B cell (primary cell): ENCODE results near the gene PRDX3. TPM values are rescaled to one million over a fixed set of nuclear protein-coding genes. Genes with fewer than 3 reads are reported as not detected.
"Not testable (repeated sequence)": the region's sequence is repeated elsewhere in the genome, so short reads cannot be mapped to it uniquely, and the experiment has no call there.

Experiments
- ATAC-seq: fragments of 200-7000 bp; cut with Tn5 transposase; one replicate; pipeline ENCODE4 v1.10.0; 2021; ENCODE audit warnings: low read depth, mild to moderate bottlenecking, moderate number of reproducible peaks, moderate library complexity
- CTCF ChIA-PET: fragments of 350-600 bp; sonication (Branson Sonifier 250); formaldehyde crosslinking; loops from one replicate; lab custom pipeline; 2021; ENCODE audit warnings: antibody characterized with exemption, inconsistent platforms; lab: Charles Lee
- POLR2A ChIA-PET: fragments of 350-600 bp; sonication (Branson Sonifier 250); formaldehyde crosslinking; loops from one replicate; lab custom pipeline; 2021; ENCODE audit warnings: antibody characterized with exemption; lab: Charles Lee
- DNase-seq: peaks from one replicate; pipeline ENCODE4 v3.0.0; 2013
- H2AFZ ChIP-seq: 2 replicates; pipeline ENCODE4 v1.6.1; 2012; ENCODE audit warnings: mild to moderate bottlenecking, low read depth, low read length; ENCODE audit not compliant: insufficient read depth, poor library complexity, severe bottlenecking
- H3K27ac ChIP-seq, 2 donors: 1 replicate in 1 of 2; 2 replicates in 1 of 2; pipeline ENCODE4 v1.5.1; 2012 to 2013; ENCODE audit warnings: low read length in 2 of 2, mild to moderate bottlenecking in 2 of 2, moderate library complexity in 1 of 2
- H3K27me3 ChIP-seq, 4 experiments: fragments of 200-600 bp in 1 of 4; sonication (generic) in 1 of 4; replicated peaks in 1 of 4; 1 replicate in 2 of 4; 2 replicates in 2 of 4; pipeline versions ENCODE4 v1.6.1 to v1.7.0; 2013 to 2016; ENCODE audit warnings: low read length in 3 of 4, mild to moderate bottlenecking in 2 of 4, mixed read lengths in 1 of 4, moderate library complexity in 1 of 4; ENCODE audit not compliant: insufficient read depth in 4 of 4, control insufficient read depth in 3 of 4; ENCODE audit errors: control extremely low read depth in 1 of 4
- H3K36me3 ChIP-seq, 2 experiments: replicated peaks in 1 of 2; 1 replicate in 1 of 2; 2 replicates in 1 of 2; pipeline versions ENCODE4 v1.6.1 to v1.7.1; 2013; ENCODE audit warnings: low read length in 1 of 2; ENCODE audit not compliant: insufficient read depth in 2 of 2, control insufficient read depth in 1 of 2; ENCODE audit errors: control extremely low read depth in 1 of 2, extremely low read depth in 1 of 2
- H3K4me1 ChIP-seq, 2 donors: fragments of 200-600 bp in 1 of 2; sonication (generic) in 1 of 2; 1 replicate in 1 of 2; 2 replicates in 1 of 2; pipeline versions ENCODE4 v1.5.1 to v1.6.1; 2013 to 2017; ENCODE audit warnings: low read length in 2 of 2; ENCODE audit not compliant: control insufficient read depth in 2 of 2, insufficient read depth in 2 of 2
- H3K4me2 ChIP-seq: replicated peaks from 2 replicates; pipeline ENCODE3; 2012; ENCODE audit warnings: mild to moderate bottlenecking, low read depth, low read length; ENCODE audit not compliant: poor library complexity, severe bottlenecking
- H3K4me3 ChIP-seq, 5 experiments: fragments of 200-600 bp in 1 of 5; sonication (generic) in 1 of 5; 1 replicate in 3 of 5; 2 replicates in 2 of 5; pipeline versions ENCODE4 v1.5.1 to v1.7.0; 2011 to 2016; ENCODE audit warnings: low read length in 4 of 5, mild to moderate bottlenecking in 4 of 5, low read depth in 2 of 5, control low read depth in 1 of 5, moderate library complexity in 1 of 5; ENCODE audit not compliant: insufficient read depth in 1 of 5; ENCODE audit errors: control extremely low read depth in 1 of 5, extremely low read depth in 1 of 5
- H3K79me2 ChIP-seq: fragments of 200-600 bp; sonication (generic); one replicate; pipeline ENCODE4 v1.6.0; 2016; ENCODE audit warnings: low read length; ENCODE audit not compliant: control insufficient read depth, insufficient read depth
- H3K9ac ChIP-seq: fragments of 200-600 bp; sonication (generic); 2 replicates; pipeline ENCODE4 v1.6.1; 2017; ENCODE audit warnings: mild to moderate bottlenecking, low read length, moderate library complexity
- H3K9me3 ChIP-seq, 3 donors: one replicate each; pipeline versions ENCODE4 v1.6.1 to v1.7.1; 2013; ENCODE audit warnings: low read length in 2 of 3; ENCODE audit not compliant: control insufficient read depth in 2 of 3, insufficient read depth in 1 of 3; ENCODE audit errors: control extremely low read depth in 1 of 3
- H4K20me1 ChIP-seq: 2 replicates; pipeline ENCODE4 v1.6.0; 2012; ENCODE audit warnings: mild to moderate bottlenecking, low read length; ENCODE audit not compliant: insufficient read depth, control insufficient read depth, poor library complexity, severe bottlenecking
- H3K27ac Mint-ChIP-seq: one replicate; pipeline ENCODE4 v1.8.0; 2021; ENCODE audit warnings: mixed read lengths
- H3K27me3 Mint-ChIP-seq: one replicate; pipeline ENCODE4 v1.8.0; 2021; ENCODE audit warnings: mixed read lengths
- H3K4me1 Mint-ChIP-seq: one replicate; pipeline ENCODE4 v1.8.0; 2021; ENCODE audit warnings: mixed read lengths
- H3K4me3 Mint-ChIP-seq: one replicate; pipeline ENCODE4 v1.8.0; 2021; ENCODE audit warnings: mixed read lengths
- H3K9me3 Mint-ChIP-seq: one replicate; pipeline ENCODE4 v1.8.0; 2022; ENCODE audit warnings: mixed read lengths; ENCODE audit not compliant: insufficient read depth
- CTCF ChIP-seq: fragments of 200-600 bp; IDR thresholded peaks from one replicate; pipeline ENCODE4 v1.8.0; 2022; ENCODE audit warnings: antibody characterized with exemption, mild to moderate bottlenecking
- EZH2 ChIP-seq: IDR thresholded peaks from 2 replicates; pipeline ENCODE4 v1.6.1; 2012; ENCODE audit warnings: borderline replicate concordance, low read depth, mild to moderate bottlenecking, moderate library complexity, low read length; ENCODE audit not compliant: insufficient read depth, poor library complexity, severe bottlenecking
- WGBS: methylation state at CpG from one replicate; pipeline ENCODE4 v1.1.5; 2013; ENCODE audit warnings: missing lambda C conversion rate; ENCODE audit not compliant: insufficient coverage; 5-methylcytosine and 5-hydroxymethylcytosine counted together
- intact Hi-C: fragments of 100-400 bp; cut with micrococcal nuclease; formaldehyde crosslinking; loops from one replicate; pipeline ENCODE4 v1.10.0; 2022
- polyA plus RNA-seq: library from polyadenylated mRNA; depleted of rRNA; stranded (reverse); fragments of >200 nt; gene quantifications from 2 replicates; pipeline ENCODE4 v1.2.3, GENCODE V29; 2012
- total RNA-seq, 2 donors: library from RNA; stranded (reverse); fragments of 120-200 nt in 1 of 2; gene quantifications; 1 replicate in 1 of 2; 2 replicates in 1 of 2; pipeline versions ENCODE4 v1.2.3 to v1.2.4, GENCODE V29; 2013 to 2022

PRDX3 gene
- total and polyA plus RNA-seq, 2 donors (not counting 1 experiment from before 2014, with no cell fraction given), result 18.0 to 36.3 TPM

DNA sequence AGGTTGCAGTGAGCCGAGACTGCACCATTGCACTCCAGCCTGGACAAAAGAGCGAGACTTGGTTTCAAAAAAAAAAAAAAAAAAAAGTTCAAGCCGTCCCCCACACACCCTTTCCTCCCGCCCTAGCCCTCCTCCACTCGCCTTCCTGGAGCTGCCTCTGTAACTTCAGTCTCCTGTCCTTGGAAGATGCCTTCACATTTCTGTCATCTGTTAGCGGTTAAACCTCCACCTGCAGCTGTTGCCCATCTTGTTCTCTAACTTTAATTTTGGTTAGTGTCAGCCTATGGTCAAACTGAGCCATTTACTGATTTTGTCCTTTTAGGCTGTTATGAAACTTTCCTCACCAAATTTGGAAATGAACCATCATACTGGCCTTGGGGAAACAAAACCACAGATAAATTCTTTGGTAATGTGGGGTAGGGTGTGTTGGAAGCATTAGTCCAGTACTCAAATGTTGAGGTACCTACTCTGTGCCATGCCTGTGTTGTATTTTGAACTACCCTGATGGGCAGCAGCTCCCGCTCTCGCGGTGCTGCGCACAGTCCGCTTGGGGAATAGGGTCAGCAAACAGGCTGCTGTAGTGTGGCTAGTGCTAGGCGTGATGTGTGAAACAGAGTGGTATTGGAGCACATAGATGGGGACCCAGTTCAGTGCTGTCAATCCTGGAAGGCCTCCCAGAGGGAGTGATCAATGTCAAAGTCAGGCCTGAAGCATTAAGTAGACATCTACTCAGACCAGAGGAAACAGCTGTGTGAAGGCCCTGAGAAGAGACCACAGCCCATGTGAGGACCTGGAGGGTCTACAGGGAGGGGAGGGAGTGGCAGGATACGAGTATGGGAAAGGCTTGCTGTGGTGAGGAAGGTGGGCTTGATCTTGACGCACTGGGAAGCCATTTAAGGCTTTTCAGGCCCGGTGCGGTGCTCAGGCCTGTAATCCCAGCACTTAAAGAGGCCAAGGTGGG, 40.0 kb downstream of the PRDX3 start:
- Histone ChIP-seq H3K9me3 (no peaks in the 10 kb centered on the region), H3K27ac (no peak overlapping the region), H3K4me1 (no peaks in the 10 kb centered on the region), H3K9ac (no peak overlapping the region), H4K20me1 (no peaks in the 10 kb centered on the region), H3K4me3 (no peak overlapping the region), H3K4me2 (no peak overlapping the region), H3K79me2 (no peaks in the 10 kb centered on the region), H2AFZ (no peak overlapping the region), H3K36me3 (peaks cover 0 to 2% of the 10 kb centered on the region in 2 experiments), H3K27me3 (no peaks in the 10 kb centered on the region)
- intact Hi-C loops, result loop anchor here (2.0 kb wide), 1 partner anchor 404 kb away; the partner anchor contains the start of gene RGS10
- Mint-ChIP-seq H3K27me3 (no peaks in the 10 kb centered on the region), H3K4me3 (no peak overlapping the region), H3K4me1 (peaks cover 4% of the 10 kb centered on the region), H3K27ac (no peak overlapping the region), H3K9me3 (no peaks in the 10 kb centered on the region)
- no peak for DNase-seq
- no peak for ATAC-seq
- no peak for TF ChIP-seq EZH2
- TF ChIP-seq CTCF, result no peak
- CTCF ChIA-PET, result interaction anchor here (0.9 to 1.1 kb wide), 4 partner anchors 61 to 405 kb away, joined by 3 to 5 read pairs (median 4); partner anchors contain the start of gene RGS10
- WGBS, result 97% methylated on average over 15 of the region's 16 CpGs
- POLR2A ChIA-PET, result no interaction called here

GRCh38 chr10:119137878-119138277, 40.7 kb downstream of the PRDX3 start:
- H3K4me3 Mint-ChIP-seq, H3K36me3 ChIP-seq, ATAC-seq, H3K9me3 Mint-ChIP-seq, H3K27me3 ChIP-seq, H3K9me3 ChIP-seq, DNase-seq, H3K4me1 ChIP-seq, H4K20me1 ChIP-seq, H3K27ac ChIP-seq, H3K9ac ChIP-seq, H3K79me2 ChIP-seq, H2AFZ ChIP-seq, H3K27me3 Mint-ChIP-seq, H3K4me2 ChIP-seq, POLR2A ChIA-PET, H3K4me3 ChIP-seq, H3K4me1 Mint-ChIP-seq, H3K27ac Mint-ChIP-seq: not testable (repeated sequence)
- CTCF ChIA-PET, result interaction anchor here (0.9 kb wide), 1 partner anchor 405 kb away, joined by 3 read pairs; the partner anchor contains the start of gene RGS10
- intact Hi-C loops, result loop anchor here (2.0 kb wide), 1 partner anchor 405 kb away; the partner anchor contains the start of gene RGS10
- 80% methylated on average over 2 of the region's 8 CpGs for WGBS
